ENCODE measurements around the gene CSF2. TPM values are rescaled to one million over a fixed set of nuclear protein-coding genes. Genes with fewer than 3 reads are reported as not detected.

CSF2 gene
- not detected in 2 replicates for total RNA-seq
- long read RNA-seq = 0 reads

DNA sequence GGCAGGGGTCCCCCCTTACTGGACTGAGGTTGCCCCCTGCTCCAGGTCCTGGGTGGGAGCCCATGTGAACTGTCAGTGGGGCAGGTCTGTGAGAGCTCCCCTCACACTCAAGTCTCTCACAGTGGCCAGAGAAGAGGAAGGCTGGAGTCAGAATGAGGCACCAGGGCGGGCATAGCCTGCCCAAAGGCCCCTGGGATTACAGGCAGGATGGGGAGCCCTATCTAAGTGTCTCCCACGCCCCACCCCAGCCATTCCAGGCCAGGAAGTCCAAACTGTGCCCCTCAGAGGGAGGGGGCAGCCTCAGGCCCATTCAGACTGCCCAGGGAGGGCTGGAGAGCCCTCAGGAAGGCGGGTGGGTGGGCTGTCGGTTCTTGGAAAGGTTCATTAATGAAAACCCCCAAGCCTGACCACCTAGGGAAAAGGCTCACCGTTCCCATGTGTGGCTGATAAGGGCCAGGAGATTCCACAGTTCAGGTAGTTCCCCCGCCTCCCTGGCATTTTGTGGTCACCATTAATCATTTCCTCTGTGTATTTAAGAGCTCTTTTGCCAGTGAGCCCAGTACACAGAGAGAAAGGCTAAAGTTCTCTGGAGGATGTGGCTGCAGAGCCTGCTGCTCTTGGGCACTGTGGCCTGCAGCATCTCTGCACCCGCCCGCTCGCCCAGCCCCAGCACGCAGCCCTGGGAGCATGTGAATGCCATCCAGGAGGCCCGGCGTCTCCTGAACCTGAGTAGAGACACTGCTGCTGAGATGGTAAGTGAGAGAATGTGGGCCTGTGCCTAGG is at the start of gene CSF2:
Gene CSF2 (plus strand): TSS at position 559 of the 783 bp plus-strand sequence. CDS start 35 bp downstream, at position 594.
- Mint-ChIP-seq H3K9me3 (ENCODE audit: unreplicated experiment) (no peaks in the 10 kb centered on the region), H3K27me3 (ENCODE audit: unreplicated experiment) (no peaks in the 10 kb centered on the region), H3K27ac (ENCODE audit: unreplicated experiment) (no peak within 1 kb of the TSS), H3K36me3 (ENCODE audit: unreplicated experiment) (no peaks in the 10 kb centered on the region), H3K4me1 (ENCODE audit: unreplicated experiment) (peaks cover 1% of the 10 kb centered on the region), H3K4me3 (ENCODE audit: unreplicated experiment) (no peak within 1 kb of the TSS)
- no peak for DNase-seq (ENCODE audit: extremely low spot score, unreplicated experiment)
- no peak for TF ChIP-seq CTCF (IDR thresholded peaks at IDR 0.05)

DNA sequence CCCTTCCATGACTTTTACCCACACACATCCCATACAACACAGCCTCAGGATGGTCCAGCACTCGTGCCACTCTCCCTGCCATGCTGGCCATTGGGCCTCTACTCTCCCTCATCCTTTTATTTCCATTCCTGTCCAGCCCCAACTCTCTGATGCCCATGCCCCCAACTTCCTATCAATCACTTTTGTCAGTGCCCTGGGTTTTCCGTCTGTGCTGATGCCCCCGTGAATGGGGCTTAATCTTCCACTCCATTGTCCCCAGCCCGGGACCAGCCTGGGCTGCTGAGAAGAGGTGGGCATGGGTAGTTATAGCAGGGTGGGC is 49.5 kb upstream of the CSF2 start:
- H3K4me3 Mint-ChIP-seq (ENCODE audit: unreplicated experiment) = no peak overlapping the region
- DNase-seq (ENCODE audit: extremely low spot score, unreplicated experiment) = no peak
- H3K9me3 Mint-ChIP-seq (ENCODE audit: unreplicated experiment) = no peaks in the 10 kb centered on the region
- H3K36me3 Mint-ChIP-seq (ENCODE audit: unreplicated experiment) = no peaks in the 10 kb centered on the region
- no peak for TF ChIP-seq CTCF (IDR thresholded peaks at IDR 0.05)
- H3K4me1 Mint-ChIP-seq (ENCODE audit: unreplicated experiment) = no peaks in the 10 kb centered on the region
- H3K27ac Mint-ChIP-seq (ENCODE audit: unreplicated experiment) = no peak overlapping the region
- peaks cover 50% of the 10 kb centered on the region for H3K27me3 Mint-ChIP-seq (ENCODE audit: unreplicated experiment)

- no peak overlapping the region for H3K4me3 Mint-ChIP-seq (ENCODE audit: unreplicated experiment)
- H3K9me3 Mint-ChIP-seq (ENCODE audit: unreplicated experiment) = no peaks in the 10 kb centered on the region
- H3K4me1 Mint-ChIP-seq (ENCODE audit: unreplicated experiment) = no peaks in the 10 kb centered on the region
- no peaks in the 10 kb centered on the region for H3K36me3 Mint-ChIP-seq (ENCODE audit: unreplicated experiment)
- no peak for DNase-seq (ENCODE audit: extremely low spot score, unreplicated experiment)
- H3K27me3 Mint-ChIP-seq (ENCODE audit: unreplicated experiment) = peaks cover 50% of the 10 kb centered on the region
- TF ChIP-seq CTCF (IDR thresholded peaks at IDR 0.05) = no peak
- H3K27ac Mint-ChIP-seq (ENCODE audit: unreplicated experiment) = no peak overlapping the region
Measured at GRCh38 chr5:132024789-132025402, 48.7 kb upstream of the CSF2 start.

DNA sequence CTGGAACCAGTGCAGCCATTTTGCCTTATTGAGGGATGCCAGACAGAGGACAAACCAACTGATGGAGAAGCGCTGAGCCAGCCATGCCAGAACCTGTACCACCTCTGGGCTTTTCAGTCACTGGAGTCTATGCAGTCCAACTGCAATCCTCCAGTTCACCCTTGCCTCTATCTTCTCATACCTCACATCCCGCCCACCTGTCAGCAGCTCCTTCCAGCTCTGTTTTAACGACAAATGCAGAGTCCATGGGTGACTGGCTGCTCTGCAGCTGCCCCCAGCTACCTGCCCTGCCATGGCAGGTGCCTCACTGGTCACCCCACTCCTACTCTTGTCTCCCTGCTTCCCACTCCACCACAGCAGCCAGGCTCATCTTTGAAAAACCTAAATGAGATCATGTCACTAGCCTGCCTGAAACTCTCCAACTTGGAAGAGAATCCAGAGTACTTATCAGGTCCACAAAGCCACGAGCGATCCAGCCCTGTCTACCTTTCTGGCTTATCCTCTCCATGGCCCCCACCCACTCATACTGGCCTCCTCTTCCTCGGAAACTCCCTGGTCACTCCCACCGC is 48.1 kb upstream of the CSF2 start:
- H3K4me1 Mint-ChIP-seq (ENCODE audit: unreplicated experiment) = no peaks in the 10 kb centered on the region
- TF ChIP-seq CTCF (IDR thresholded peaks at IDR 0.05) = no peak
- H3K27ac Mint-ChIP-seq (ENCODE audit: unreplicated experiment) = no peak overlapping the region
- peaks cover 49% of the 10 kb centered on the region for H3K27me3 Mint-ChIP-seq (ENCODE audit: unreplicated experiment)
- H3K9me3 Mint-ChIP-seq (ENCODE audit: unreplicated experiment) = no peaks in the 10 kb centered on the region
- no peaks in the 10 kb centered on the region for H3K36me3 Mint-ChIP-seq (ENCODE audit: unreplicated experiment)
- H3K4me3 Mint-ChIP-seq (ENCODE audit: unreplicated experiment) = no peak overlapping the region
- no peak for DNase-seq (ENCODE audit: extremely low spot score, unreplicated experiment)

GRCh38 chr5:132026516-132027008 is 47.0 kb upstream of the CSF2 start:
- Mint-ChIP-seq H3K27me3 (ENCODE audit: unreplicated experiment) (peaks cover 47% of the 10 kb centered on the region), H3K27ac (ENCODE audit: unreplicated experiment) (no peak overlapping the region), H3K9me3 (ENCODE audit: unreplicated experiment) (no peaks in the 10 kb centered on the region), H3K4me3 (ENCODE audit: unreplicated experiment) (no peak overlapping the region), H3K4me1 (ENCODE audit: unreplicated experiment) (no peaks in the 10 kb centered on the region), H3K36me3 (ENCODE audit: unreplicated experiment) (no peaks in the 10 kb centered on the region)
- no peak for DNase-seq (ENCODE audit: extremely low spot score, unreplicated experiment)
- TF ChIP-seq CTCF (IDR thresholded peaks at IDR 0.05) = no peak
